Measurements from ENCODE around the gene JMJD8. TPM values are rescaled to one million over a fixed set of nuclear protein-coding genes. Genes with fewer than 3 reads are reported as not detected.
A peak's percentile ranks its signal among the peaks of the same experiment; 100 is the strongest.
"Not testable (repeated sequence)": the region's sequence is repeated elsewhere in the genome, so short reads cannot be mapped to it uniquely, and the experiment has no call there.

JMJD8 gene
- total and polyA plus RNA-seq, 2 donors from 2014 or later: 75.0 to 80.4 TPM

GRCh38 chr16:714558-715476 lies 30.7 kb upstream of the JMJD8 start, which contains the start of gene METRN:
METRN (plus strand) TSS chr16:715118; CDS start chr16:715290, 172 bp downstream.
- DNase-seq (peak; percentile 87 to 97 (median 92)), FAIRE-seq (no peak)
- no peaks in the 10 kb centered on the region for H3K27me3 ChIP-seq (ENCODE audit: control insufficient read depth, insufficient read depth, low read length)
- intact Hi-C loops (cut with DNase I): no loop called here
- H3K27ac ChIP-seq (ENCODE audit: low read depth in 2 of 2, low read length in 2 of 2): no peak within 1 kb of the TSS
- no peaks in the 10 kb centered on the region for H3K9me3 ChIP-seq (ENCODE audit: control insufficient read depth in 2 of 3, insufficient read depth in 1 of 3, low read length in 3 of 3)
- no peaks in the 10 kb centered on the region for H3K36me3 ChIP-seq (ENCODE audit: control insufficient read depth in 2 of 3, insufficient read depth in 3 of 3, low read length in 3 of 3)
- H3K9ac ChIP-seq (ENCODE audit: low read length in 3 of 3): no peak within 1 kb of the TSS
- TF ChIP-seq CTCF (IDR thresholded peaks at IDR 0.05; ENCODE audit: borderline replicate concordance, extremely low read depth, insufficient read depth): peak; percentile 2
- H3K4me3 ChIP-seq (ENCODE audit: low read length in 3 of 3): peak within 1 kb of the TSS in 1 of 3 donors; percentile 44
- H3K4me1 ChIP-seq (ENCODE audit: control insufficient read depth in 2 of 3, insufficient read depth in 2 of 3, low read depth in 1 of 3, low read length in 3 of 3): peaks cover 0 to 25% (median under 1%) of the 10 kb centered on the region in 3 donors

GRCh38 chr16:714079-714478 lies 29.9 kb upstream of the JMJD8 start:
- TF ChIP-seq CTCF (IDR thresholded peaks at IDR 0.05; ENCODE audit: borderline replicate concordance, extremely low read depth, insufficient read depth): no peak
- Histone ChIP-seq H3K9me3 (ENCODE audit: control insufficient read depth in 2 of 3, insufficient read depth in 1 of 3, low read length in 3 of 3) (no peaks in the 10 kb centered on the region), H3K4me3 (ENCODE audit: low read length in 3 of 3) (no peak overlapping the region), H3K9ac (ENCODE audit: low read length in 3 of 3) (no peak overlapping the region), H3K27ac (ENCODE audit: low read depth in 2 of 2, low read length in 2 of 2) (no peak overlapping the region), H3K36me3 (ENCODE audit: control insufficient read depth in 2 of 3, insufficient read depth in 3 of 3, low read length in 3 of 3) (no peaks in the 10 kb centered on the region), H3K4me1 (ENCODE audit: control insufficient read depth in 2 of 3, insufficient read depth in 2 of 3, low read depth in 1 of 3, low read length in 3 of 3) (peaks cover 0 to 20% (median 0%) of the 10 kb centered on the region in 3 donors), H3K27me3 (ENCODE audit: control insufficient read depth, insufficient read depth, low read length) (no peaks in the 10 kb centered on the region)
- FAIRE-seq: no peak
- DNase-seq: no peak
- intact Hi-C loops (cut with DNase I): no loop called here

- H3K9ac ChIP-seq (ENCODE audit: low read length in 3 of 3); intact Hi-C loops (cut with DNase I); H3K36me3 ChIP-seq (ENCODE audit: control insufficient read depth in 2 of 3, insufficient read depth in 3 of 3, low read length in 3 of 3); H3K27me3 ChIP-seq (ENCODE audit: control insufficient read depth, insufficient read depth, low read length); H3K9me3 ChIP-seq (ENCODE audit: control insufficient read depth in 2 of 3, insufficient read depth in 1 of 3, low read length in 3 of 3); DNase-seq; H3K27ac ChIP-seq (ENCODE audit: low read depth in 2 of 2, low read length in 2 of 2); H3K4me3 ChIP-seq (ENCODE audit: low read length in 3 of 3); FAIRE-seq: not testable (repeated sequence)
- peaks cover 0 to 19% (median 0%) of the 10 kb centered on the region in 3 donors for H3K4me1 ChIP-seq (ENCODE audit: control insufficient read depth in 2 of 3, insufficient read depth in 2 of 3, low read depth in 1 of 3, low read length in 3 of 3)
Measured at GRCh38 chr16:712740-713250, 28.7 kb upstream of the JMJD8 start.

Measured in kidney (tissue), 14 donors.